Measurements from ENCODE around the gene GSE1.

GSE1 gene

GRCh38 chr16:85663891-85664321, 50.8 kb downstream of the GSE1 start:
- DNase-seq: peak in 1 of 2 experiments; percentile 71

GRCh38 chr16:85664580-85665372, 51.7 kb downstream of the GSE1 start:
- DNase-seq: no peak

DNA sequence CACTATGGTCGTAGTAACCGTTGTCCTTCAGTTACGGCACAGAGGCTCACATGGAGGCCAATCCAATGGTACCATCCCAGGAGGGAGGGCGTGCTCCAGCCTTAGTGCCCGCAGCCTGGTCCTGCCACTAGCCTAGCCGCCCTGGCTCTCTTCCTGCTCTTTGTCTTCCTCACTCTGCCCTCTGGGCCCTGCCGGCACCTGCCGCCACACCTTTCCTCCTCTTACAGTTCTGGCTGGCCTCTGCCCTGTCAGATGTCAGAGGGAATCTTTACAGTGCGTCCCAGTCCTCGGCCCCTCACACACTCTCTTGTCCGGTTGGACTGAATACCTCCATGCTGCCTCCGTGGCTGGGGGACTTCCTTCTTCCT, 52.2 kb downstream of the GSE1 start:
- no peak for DNase-seq

DNA sequence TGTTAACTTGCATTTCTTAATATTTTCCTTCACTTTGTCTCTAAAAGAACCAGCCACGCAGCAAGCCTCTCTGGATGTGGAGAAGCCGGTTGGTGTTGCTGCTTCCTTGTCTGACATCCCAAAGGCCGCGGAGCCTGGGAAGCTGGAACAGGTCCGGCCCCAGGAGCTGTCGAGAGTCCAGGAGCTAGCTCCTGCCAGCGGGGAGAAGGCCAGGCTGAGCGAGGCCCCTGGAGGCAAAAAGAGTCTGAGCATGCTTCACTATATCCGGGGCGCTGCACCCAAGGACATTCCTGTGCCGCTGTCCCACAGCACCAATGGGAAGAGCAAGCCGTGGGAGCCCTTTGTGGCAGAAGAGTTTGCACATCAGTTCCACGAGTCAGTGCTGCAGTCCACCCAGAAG, 52.8 kb downstream of the GSE1 start:
- no peak for DNase-seq

- DNase-seq: no peak
Measured at GRCh38 chr16:85667261-85667660, 54.1 kb downstream of the GSE1 start.

DNA sequence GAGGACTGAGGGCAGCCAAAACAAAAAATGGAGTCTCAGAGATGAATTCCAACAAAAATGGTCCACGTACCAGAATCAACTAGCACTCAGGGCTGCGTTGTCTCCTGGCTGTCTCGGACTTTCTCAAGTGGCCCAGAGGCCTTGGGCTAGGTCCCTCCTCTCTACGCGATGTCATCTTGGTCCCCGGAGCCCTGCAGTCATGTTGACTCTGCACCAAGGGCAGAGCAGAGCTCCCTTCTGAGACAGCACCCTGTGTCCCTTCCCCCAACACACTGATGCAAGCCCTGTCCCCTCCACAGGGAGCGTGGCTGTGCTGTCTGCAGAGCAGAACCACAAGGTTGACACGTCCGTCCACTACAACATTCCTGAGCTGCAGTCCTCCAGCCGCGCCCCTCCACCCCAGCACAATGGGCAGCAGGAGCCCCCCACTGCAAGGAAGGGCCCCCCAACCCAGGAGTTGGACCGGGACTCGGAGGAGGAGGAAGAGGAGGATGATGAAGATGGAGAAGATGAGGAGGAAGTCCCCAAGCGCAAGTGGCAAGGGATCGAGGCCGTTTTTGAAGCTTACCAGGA, 54.8 kb downstream of the GSE1 start:
- no peak for DNase-seq

DNA sequence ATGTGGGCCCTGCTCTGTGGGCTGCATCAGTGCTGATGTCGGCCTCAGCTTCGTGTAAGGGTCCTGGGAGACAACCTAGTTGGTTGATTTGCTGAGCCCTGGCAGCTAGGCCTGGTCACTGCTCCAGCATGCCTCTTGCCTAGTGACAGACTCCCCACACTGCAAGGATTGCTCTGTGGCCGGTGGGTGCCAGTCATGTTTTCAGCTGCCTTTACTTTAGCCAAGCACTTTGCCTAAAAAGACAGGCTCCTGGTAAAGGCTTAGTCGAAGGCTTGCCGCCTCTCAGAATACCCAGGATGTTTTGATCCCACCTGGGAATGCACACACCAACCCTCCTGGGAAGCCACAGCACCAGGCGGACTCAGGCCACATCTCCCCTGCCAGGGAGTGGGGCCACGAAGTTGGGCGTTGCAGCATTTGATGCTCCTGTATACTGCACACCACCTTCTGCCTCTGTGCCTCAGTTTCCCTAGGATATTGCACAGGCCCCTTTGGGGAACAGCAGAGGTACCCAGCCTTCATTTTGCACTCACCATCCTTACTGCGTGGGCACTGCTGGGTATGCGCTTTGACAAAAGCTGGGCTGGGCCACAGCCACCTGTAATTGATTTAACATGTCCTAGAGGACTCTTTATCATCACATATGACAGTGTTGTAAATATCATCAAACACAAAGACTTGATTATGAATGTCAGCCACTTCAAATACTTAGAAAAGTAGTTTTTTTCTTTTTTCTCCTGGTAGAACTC, 55.7 kb downstream of the GSE1 start:
- DNase-seq: no peak

DNA sequence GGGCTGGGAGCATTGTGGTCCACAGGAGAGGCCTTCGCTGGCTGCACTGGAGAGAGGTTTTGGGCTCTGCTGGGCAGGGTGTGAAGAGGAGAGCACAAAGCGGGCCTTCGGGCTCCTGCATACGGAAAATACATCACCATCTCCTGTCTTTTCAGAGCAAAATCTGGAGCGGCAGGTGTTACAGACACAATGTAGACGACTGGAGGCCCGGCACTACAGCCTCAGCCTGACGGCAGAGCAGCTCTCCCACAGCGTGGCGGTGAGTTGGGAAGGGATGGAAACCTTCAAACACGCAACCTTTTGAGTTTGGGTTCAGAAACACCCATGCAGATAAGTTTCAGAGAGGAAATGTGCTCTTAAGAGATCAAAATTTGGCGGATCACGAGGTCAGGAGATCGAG, 57.7 kb downstream of the GSE1 start:
- DNase-seq: no peak

DNA sequence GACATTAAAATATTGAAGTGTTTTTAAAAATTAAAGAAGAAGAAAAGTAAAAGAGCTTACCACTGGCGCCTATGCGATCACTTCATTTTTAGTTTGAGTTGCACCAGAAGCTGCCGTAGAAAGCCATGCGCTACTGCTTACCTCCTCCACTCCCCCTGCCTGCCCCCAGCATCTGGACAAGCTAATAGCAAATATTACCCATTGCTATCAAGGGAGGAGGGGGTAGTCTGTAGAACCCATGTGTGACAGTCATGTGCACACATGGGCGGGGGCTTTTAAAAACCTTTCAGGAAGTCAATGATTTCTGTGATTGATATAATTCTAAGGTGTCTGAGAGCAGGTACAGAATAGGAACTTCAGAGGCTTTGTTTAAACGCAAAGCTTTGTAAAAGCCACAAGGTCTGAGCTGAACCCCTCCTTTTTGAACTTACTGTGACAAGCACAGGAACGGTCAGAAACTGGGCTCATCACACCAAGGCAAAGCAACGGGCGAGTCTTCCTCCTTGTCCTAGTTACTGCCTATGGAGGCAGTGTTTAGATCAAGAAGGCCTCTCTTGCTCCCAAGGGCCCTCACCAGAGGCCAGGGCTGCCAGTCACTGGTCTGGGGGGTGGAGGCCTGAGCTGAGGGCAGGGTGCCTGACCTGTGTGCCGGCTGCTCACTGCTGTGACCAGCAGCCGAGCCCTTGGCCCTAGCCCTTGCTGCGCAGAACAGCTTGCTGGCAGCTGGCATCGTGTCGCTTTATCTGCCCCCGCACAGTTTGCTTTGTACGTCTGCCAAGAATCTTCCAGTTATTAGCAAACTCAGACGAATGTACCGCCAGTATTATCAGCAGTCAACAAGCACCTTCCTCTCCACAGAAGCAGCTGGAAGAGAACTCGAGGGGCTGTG, 60.7 kb downstream of the GSE1 start:
- DNase-seq: peak in 1 of 2 experiments; percentile 66

DNA sequence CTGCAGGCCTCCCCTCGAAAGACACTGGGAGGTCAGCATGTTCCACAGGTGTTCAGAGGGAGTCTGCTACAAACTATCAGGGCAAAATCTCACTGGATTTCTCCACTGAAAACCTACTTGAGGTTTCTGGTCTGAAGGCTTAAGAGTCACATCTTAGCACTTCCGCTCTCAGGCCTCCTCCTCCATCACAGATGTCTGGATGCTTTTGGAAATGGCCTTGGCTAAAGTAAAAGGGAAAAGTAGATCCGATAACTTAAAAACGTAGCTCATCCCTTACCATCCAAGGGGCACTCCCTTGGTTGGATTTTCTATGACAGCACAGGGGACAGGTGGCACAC, 61.3 kb downstream of the GSE1 start:
- no peak for DNase-seq

DNA sequence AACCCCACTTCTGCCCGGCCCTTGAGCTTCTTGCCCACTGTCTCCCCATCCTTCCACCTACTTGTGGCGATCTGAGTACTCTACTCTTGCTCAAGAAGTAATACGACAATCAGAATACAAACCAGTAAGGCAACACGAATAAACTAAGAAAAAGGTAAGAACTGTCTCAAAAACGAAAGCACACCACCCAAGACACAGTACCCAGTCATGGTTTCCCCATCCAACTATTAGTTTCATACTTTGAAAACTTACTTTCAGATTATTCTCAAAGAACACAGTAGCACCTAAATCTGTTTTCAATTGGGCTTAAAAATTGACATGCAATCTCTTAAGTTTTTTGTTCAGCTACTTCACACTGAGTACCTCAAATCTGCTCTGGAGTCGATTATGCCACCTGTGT, 61.7 kb downstream of the GSE1 start:
- no peak for DNase-seq

DNA sequence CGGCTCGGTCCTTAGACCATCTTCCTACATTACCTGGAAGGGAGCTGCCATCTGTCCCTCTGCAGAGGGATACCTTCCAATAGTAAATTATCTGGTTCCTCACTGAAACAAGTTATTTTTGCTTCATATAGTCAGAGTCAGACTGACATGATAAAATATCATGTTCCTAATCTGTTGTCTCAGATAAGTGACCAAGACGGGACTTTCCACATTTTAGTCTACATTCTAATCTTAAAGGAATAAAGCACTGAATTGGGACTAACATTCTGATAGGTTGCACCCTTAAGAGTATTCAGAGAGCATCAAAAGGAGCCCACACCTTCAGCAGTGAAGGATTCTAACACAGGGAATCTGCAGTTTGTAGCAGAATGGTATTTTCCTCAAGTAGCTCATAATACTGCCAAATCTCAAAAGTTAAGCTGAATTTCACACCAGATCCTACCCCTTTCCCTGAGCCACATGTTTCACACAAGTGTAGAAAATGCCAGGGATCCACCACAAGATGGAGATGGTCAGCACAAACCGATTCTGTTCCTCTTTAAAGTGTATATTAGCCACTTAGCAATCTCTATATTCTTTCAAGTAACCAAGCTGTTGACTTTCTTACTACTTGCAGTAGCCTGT, 62.2 kb downstream of the GSE1 start:
- DNase-seq: no peak

DNA sequence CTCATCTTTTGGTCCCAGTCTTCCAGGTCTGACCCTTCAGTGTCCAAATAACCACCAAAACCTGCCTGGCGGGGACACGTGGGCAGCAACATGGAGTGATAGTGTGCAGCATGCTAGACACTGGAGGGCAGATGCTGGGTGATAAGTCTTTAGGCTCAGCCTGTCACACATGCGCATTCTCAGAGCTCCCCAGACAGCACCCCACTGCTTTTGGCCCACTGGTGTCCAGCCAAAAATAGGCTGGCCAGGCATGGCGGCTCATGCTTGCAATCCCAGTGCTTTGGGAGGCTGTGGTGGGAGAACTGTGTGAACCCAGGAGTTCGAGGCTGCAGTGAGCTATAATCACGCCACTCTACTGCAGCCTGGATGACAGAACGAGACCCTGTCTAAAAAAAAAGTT, 63.3 kb downstream of the GSE1 start:
- DNase-seq: no peak

DNA sequence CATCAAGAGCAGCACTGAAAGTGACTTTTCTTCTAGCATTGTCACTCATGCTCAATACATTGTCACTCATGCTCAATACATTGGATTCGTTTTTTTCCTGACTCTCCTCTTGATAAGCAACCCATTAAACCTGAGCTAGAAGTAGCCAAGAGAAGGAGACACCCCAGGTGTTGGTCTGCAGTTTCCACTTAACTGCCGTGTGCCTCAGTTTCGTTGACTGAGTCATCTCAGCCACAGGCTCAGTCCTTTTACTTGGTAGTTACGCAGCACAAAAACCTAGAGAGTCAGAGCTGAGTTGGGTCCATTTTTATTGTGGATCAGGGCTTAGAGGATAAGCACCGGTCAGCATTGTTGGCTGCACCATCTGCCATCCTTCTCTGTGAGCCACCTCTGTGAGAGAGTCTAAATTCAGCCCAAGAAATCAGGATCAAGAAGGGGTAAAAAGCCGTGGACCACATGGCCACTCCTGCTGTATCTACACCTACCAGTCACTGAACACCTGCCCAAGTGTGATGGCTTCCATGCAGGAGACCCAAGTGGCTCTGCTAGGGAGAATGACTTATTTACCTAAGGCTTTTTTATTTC, 64.4 kb downstream of the GSE1 start:
- no peak for DNase-seq

- no peak for DNase-seq
Measured at GRCh38 chr16:85678016-85678415, 64.9 kb downstream of the GSE1 start.

- DNase-seq: no peak
Measured at GRCh38 chr16:85678821-85679220, 65.7 kb downstream of the GSE1 start.

GRCh38 chr16:85679870-85680269, 66.7 kb downstream of the GSE1 start:
- no peak for DNase-seq

DNA sequence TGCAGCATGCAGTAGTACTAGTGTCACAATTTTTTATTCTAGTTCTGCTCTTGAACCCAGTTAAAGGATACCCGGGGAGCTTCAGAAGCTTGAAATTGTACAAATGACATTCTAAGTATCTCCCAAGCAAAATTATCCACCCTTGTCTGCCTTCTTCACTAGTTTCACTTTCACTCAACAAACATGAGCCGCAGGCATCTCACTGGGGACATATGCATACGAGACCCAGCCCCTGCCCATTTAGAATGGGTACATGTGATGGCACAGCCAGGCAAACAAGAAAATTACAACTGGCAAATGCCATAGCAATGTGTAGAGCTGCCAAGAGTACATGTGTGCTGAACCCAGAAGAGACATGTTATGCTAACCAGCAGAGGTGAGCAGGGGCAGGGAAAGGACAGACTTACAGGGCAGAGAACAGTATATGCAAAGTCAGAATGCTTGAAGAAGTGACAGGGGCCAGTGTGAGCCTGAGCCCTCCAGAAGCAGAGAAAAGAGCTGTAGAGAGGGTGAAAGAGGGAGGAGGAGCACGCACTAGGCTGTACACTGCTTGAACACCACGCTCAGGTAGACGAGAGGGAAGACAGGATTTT, 67.3 kb downstream of the GSE1 start:
- no peak for DNase-seq

DNA sequence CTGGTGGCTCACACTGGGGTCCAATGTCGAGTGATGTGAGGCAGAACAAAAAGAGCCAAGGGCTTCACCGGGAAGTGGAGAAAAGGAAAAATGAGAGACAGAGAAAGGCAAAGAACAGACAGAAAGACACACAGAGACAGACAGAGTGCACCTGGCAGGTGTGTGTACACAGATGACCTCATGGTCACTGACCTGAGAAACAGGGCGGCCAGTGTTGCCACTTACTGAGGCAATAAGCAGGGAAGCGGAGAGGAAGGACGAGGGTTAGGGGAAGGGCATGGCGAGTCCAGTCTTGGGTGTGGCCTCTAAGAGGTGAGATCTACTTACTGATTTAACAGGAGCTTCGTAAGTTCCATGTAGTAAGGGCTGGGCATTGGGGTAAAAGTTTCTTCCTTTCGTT, 68.1 kb downstream of the GSE1 start:
- DNase-seq: no peak

GRCh38 chr16:85682516-85682915, 69.4 kb downstream of the GSE1 start:
- DNase-seq: no peak

DNA sequence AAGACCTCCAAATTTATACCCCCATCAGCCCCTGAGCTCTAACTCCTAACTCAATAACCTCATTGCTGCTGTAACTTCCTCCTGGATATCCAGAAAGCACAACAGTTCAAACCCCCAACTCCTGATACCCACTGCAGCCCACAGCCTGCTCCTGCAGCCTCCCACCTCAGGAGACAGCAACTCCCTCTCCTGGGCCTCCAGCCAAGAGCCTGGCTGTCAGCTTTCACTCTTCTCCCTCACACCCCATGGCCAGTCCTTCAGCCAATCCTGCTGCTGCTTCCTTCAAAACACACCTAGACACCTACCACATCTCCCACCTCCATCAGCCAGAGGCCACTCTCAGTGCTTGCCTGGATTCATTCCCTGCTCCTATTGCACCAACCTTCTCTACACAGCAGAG, 70.2 kb downstream of the GSE1 start:
- DNase-seq: no peak

GRCh38 chr16:85685251-85685650, 72.1 kb downstream of the GSE1 start:
- DNase-seq: no peak

All from NCI-H446 (cell line).